Measurements from ENCODE around the gene PPCDC.
A peak's percentile ranks its signal among the peaks of the same experiment; 100 is the strongest.

PPCDC gene

GRCh38 chr15:75036212-75036616 lies 12.8 kb downstream of the PPCDC start:
- peaks cover 6% of the 10 kb centered on the region for H3K36me3 Mint-ChIP-seq (ENCODE audit: insufficient read depth)
- H3K4me3 Mint-ChIP-seq: no peak overlapping the region
- no peaks in the 10 kb centered on the region for H3K9me3 Mint-ChIP-seq
- no peak for DNase-seq (ENCODE audit: low spot score in 2 of 2)
- ATAC-seq (replicated peaks; ENCODE audit: extremely low read depth, poor library complexity, severe bottlenecking): no peak
- H3K27ac Mint-ChIP-seq (ENCODE audit: low read depth): peak overlapping the region; percentile 67
- peaks cover 26% of the 10 kb centered on the region for H3K4me1 Mint-ChIP-seq
- H3K27me3 Mint-ChIP-seq: no peaks in the 10 kb centered on the region

- Mint-ChIP-seq H3K4me1 (peaks cover 27% of the 10 kb centered on the region), H3K4me3 (no peak overlapping the region), H3K36me3 (ENCODE audit: insufficient read depth) (peaks cover 4% of the 10 kb centered on the region), H3K27me3 (no peaks in the 10 kb centered on the region), H3K9me3 (no peaks in the 10 kb centered on the region), H3K27ac (ENCODE audit: low read depth) (no peak overlapping the region)
- DNase-seq (ENCODE audit: low spot score in 2 of 2) (no peak), ATAC-seq (replicated peaks; ENCODE audit: extremely low read depth, poor library complexity, severe bottlenecking) (no peak)
Observed at GRCh38 chr15:75037685-75038084, 14.3 kb downstream of the PPCDC start.

DNA sequence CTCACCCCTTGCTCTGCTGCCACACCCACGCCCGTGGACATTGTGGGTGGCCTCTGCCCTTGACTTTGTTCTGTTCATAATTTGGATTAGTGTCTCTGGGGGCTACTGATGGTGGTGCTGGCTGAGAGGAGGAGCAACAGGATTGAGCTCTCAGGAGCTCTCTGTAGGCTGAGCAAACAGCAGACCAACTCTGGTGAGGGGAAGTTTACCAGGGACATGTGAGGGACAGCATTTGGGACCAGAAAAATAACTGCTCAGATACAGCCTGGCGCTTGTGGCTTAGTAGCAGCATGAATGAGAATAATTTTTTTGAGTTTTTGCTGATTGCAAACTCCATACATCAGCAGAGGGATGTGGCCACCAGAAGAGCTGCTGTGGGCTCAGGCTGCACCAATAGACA lies 14.8 kb downstream of the PPCDC start:
- H3K27ac Mint-ChIP-seq (ENCODE audit: low read depth): no peak overlapping the region
- H3K36me3 Mint-ChIP-seq (ENCODE audit: insufficient read depth): peaks cover 4% of the 10 kb centered on the region
- ATAC-seq (replicated peaks; ENCODE audit: extremely low read depth, poor library complexity, severe bottlenecking): no peak
- no peaks in the 10 kb centered on the region for H3K27me3 Mint-ChIP-seq
- DNase-seq (ENCODE audit: low spot score in 2 of 2): no peak
- peaks cover 32% of the 10 kb centered on the region for H3K4me1 Mint-ChIP-seq
- H3K4me3 Mint-ChIP-seq: no peak overlapping the region
- no peaks in the 10 kb centered on the region for H3K9me3 Mint-ChIP-seq

GRCh38 chr15:75042730-75043508 lies 19.5 kb downstream of the PPCDC start:
- Mint-ChIP-seq H3K4me1 (peaks cover 37% of the 10 kb centered on the region), H3K27me3 (no peaks in the 10 kb centered on the region), H3K36me3 (ENCODE audit: insufficient read depth) (peaks cover 2% of the 10 kb centered on the region), H3K9me3 (no peaks in the 10 kb centered on the region), H3K4me3 (no peak overlapping the region), H3K27ac (ENCODE audit: low read depth) (peak overlapping the region; percentile 7)
- ATAC-seq (replicated peaks; ENCODE audit: extremely low read depth, poor library complexity, severe bottlenecking) (peak; percentile 78), DNase-seq (ENCODE audit: low spot score in 2 of 2) (peak; percentile 47 to 50)

DNA sequence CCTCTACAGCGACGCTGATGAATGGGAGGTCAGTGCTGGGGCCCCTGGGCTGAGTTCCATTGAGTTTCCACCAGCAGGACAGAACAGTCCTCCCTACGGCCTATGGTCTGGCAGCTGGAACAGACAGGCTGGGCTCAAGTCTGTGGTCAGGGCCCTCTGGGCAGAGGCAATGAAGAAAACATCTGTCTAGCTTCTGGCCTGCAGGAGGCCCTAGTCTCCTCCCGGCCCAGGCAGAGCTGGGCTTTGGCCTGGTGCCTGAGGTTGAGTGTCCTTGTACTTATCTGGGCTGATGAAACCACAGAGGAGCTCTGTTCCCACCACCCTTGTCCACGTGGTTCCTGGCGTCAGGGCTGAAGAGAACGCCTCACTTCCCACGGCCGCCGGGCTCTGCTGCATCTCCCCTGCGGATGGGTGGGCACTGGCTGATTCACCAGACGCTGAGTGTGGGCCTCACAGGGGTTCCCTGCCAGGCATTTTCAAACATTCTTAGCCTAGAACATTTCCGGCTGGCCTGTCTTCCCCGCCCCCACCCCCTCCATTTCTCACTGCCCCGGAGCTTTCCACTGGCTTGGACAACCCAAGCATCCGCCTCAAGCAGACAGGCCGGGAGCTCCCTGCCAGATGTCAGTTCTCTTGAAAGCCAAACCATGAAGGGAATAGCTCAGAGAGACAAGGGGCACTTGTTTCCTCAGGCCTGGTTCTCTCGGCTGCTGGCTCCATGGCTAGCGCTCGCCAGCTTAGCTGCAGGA lies 20.3 kb downstream of the PPCDC start:
- DNase-seq (ENCODE audit: low spot score in 2 of 2): no peak
- no peak overlapping the region for H3K4me3 Mint-ChIP-seq
- peaks cover 33% of the 10 kb centered on the region for H3K4me1 Mint-ChIP-seq
- H3K27ac Mint-ChIP-seq (ENCODE audit: low read depth): peak overlapping the region; percentile 67
- H3K36me3 Mint-ChIP-seq (ENCODE audit: insufficient read depth): peaks cover 2% of the 10 kb centered on the region
- no peaks in the 10 kb centered on the region for H3K27me3 Mint-ChIP-seq
- H3K9me3 Mint-ChIP-seq: no peaks in the 10 kb centered on the region
- peak; percentile 25 for ATAC-seq (replicated peaks; ENCODE audit: extremely low read depth, poor library complexity, severe bottlenecking)

- no peaks in the 10 kb centered on the region for H3K36me3 Mint-ChIP-seq (ENCODE audit: insufficient read depth)
- no peaks in the 10 kb centered on the region for H3K27me3 Mint-ChIP-seq
- no peaks in the 10 kb centered on the region for H3K9me3 Mint-ChIP-seq
Observed at GRCh38 chr15:75044258-75044878, 21.0 kb downstream of the PPCDC start.

DNA sequence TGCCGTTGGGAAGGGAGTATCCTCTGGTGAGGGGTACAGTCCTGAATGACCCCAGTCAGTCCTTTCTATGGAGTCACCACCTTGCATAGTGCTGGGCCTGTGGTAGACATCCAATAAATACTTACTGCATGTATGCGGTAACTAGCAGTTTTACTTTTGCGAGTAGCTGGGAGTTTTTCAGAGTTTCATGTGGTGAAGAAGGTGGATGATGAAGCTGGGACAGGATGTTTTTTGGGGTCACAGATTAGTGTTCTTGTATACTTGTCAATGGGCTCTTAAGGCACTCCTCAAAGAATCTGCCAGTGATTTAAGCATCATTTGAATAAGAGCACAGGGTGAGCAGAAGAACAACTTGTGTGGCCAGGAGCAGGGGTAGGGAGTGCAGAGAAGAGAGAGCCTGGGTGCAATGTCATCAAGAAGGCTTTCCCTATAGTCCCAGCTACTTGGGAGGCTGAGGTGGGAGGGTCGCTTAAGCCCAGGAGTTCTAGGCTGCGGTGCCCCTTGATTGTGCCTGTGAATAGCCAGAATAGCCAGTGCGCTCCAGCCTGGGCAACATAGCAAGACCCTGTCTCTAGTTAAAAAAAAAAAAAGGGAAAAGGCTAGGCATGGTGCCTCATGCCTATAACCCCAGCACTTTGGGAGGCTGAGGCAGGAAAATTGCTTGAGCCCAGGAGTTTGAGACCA lies 22.1 kb downstream of the PPCDC start:
- Mint-ChIP-seq H3K27ac (ENCODE audit: low read depth) (peak overlapping the region; percentile 46), H3K9me3 (no peaks in the 10 kb centered on the region), H3K4me1 (peaks cover 28% of the 10 kb centered on the region), H3K4me3 (no peak overlapping the region), H3K36me3 (ENCODE audit: insufficient read depth) (no peaks in the 10 kb centered on the region), H3K27me3 (no peaks in the 10 kb centered on the region)
- ATAC-seq (replicated peaks; ENCODE audit: extremely low read depth, poor library complexity, severe bottlenecking) (no peak), DNase-seq (ENCODE audit: low spot score in 2 of 2) (no peak)

More at GRCh38 chr15:75044258-75044878, 21.0 kb downstream of the PPCDC start:
- H3K4me1 Mint-ChIP-seq: peaks cover 28% of the 10 kb centered on the region
- ATAC-seq (replicated peaks; ENCODE audit: extremely low read depth, poor library complexity, severe bottlenecking): no peak
- DNase-seq (ENCODE audit: low spot score in 2 of 2): no peak
- H3K4me3 Mint-ChIP-seq: peak overlapping the region; percentile 4
- H3K27ac Mint-ChIP-seq (ENCODE audit: low read depth): peak overlapping the region; percentile 67

GRCh38 chr15:75048394-75048793 lies 25.0 kb downstream of the PPCDC start:
- Mint-ChIP-seq H3K27me3 (no peaks in the 10 kb centered on the region), H3K36me3 (ENCODE audit: insufficient read depth) (peaks cover 3% of the 10 kb centered on the region), H3K4me3 (no peak overlapping the region), H3K9me3 (no peaks in the 10 kb centered on the region), H3K27ac (ENCODE audit: low read depth) (no peak overlapping the region), H3K4me1 (peaks cover 21% of the 10 kb centered on the region)
- no peak for DNase-seq (ENCODE audit: low spot score in 2 of 2)
- no peak for ATAC-seq (replicated peaks; ENCODE audit: extremely low read depth, poor library complexity, severe bottlenecking)

GRCh38 chr15:75049392-75049791 lies 26.0 kb downstream of the PPCDC start:
- Mint-ChIP-seq H3K27ac (ENCODE audit: low read depth) (no peak overlapping the region), H3K4me1 (peaks cover 21% of the 10 kb centered on the region), H3K9me3 (no peaks in the 10 kb centered on the region), H3K4me3 (no peak overlapping the region), H3K36me3 (ENCODE audit: insufficient read depth) (peaks cover 3% of the 10 kb centered on the region), H3K27me3 (no peaks in the 10 kb centered on the region)
- DNase-seq (ENCODE audit: low spot score in 2 of 2): no peak
- ATAC-seq (replicated peaks; ENCODE audit: extremely low read depth, poor library complexity, severe bottlenecking): no peak

GRCh38 chr15:75050283-75050682 lies 26.9 kb downstream of the PPCDC start:
- Mint-ChIP-seq H3K27me3 (no peaks in the 10 kb centered on the region), H3K27ac (ENCODE audit: low read depth) (no peak overlapping the region), H3K36me3 (ENCODE audit: insufficient read depth) (peaks cover 3% of the 10 kb centered on the region), H3K4me1 (peaks cover 12% of the 10 kb centered on the region), H3K9me3 (no peaks in the 10 kb centered on the region), H3K4me3 (no peak overlapping the region)
- ATAC-seq (replicated peaks; ENCODE audit: extremely low read depth, poor library complexity, severe bottlenecking) (no peak), DNase-seq (ENCODE audit: low spot score in 2 of 2) (no peak)

GRCh38 chr15:75051191-75051608 lies 27.8 kb downstream of the PPCDC start:
- peaks cover 9% of the 10 kb centered on the region for H3K4me1 Mint-ChIP-seq
- H3K36me3 Mint-ChIP-seq (ENCODE audit: insufficient read depth): peaks cover 3% of the 10 kb centered on the region
- DNase-seq (ENCODE audit: low spot score in 2 of 2): no peak
- no peaks in the 10 kb centered on the region for H3K9me3 Mint-ChIP-seq
- H3K4me3 Mint-ChIP-seq: no peak overlapping the region
- ATAC-seq (replicated peaks; ENCODE audit: extremely low read depth, poor library complexity, severe bottlenecking): no peak
- H3K27ac Mint-ChIP-seq (ENCODE audit: low read depth): peak overlapping the region; percentile 18
- no peaks in the 10 kb centered on the region for H3K27me3 Mint-ChIP-seq

GRCh38 chr15:75051711-75052110 lies 28.3 kb downstream of the PPCDC start:
- DNase-seq (ENCODE audit: low spot score in 2 of 2) (no peak), ATAC-seq (replicated peaks; ENCODE audit: extremely low read depth, poor library complexity, severe bottlenecking) (no peak)
- Mint-ChIP-seq H3K4me3 (no peak overlapping the region), H3K27ac (ENCODE audit: low read depth) (no peak overlapping the region), H3K36me3 (ENCODE audit: insufficient read depth) (peaks cover 3% of the 10 kb centered on the region), H3K9me3 (no peaks in the 10 kb centered on the region), H3K27me3 (no peaks in the 10 kb centered on the region), H3K4me1 (peaks cover 4% of the 10 kb centered on the region)

Data from central memory CD8-positive, alpha-beta T cell (primary cell).